A549 treated with CORT108297 at 1 μM for 4 hours (cell line): Measurements from ENCODE around the gene SLC1A7. TPM values are rescaled to one million over a fixed set of nuclear protein-coding genes. Genes with fewer than 3 reads are reported as not detected.

Experiments
- total RNA-seq: library from RNA; stranded (reverse); fragments of 200-300 nt; extraction: Qiagen RNA extraction; gene quantifications from 5 replicates; pipeline ENCODE4 v1.2.3, GENCODE V29; 2022

Gene SLC1A7
- 0.05 TPM in 1 of 5 replicates, not detected in the others for total RNA-seq

GRCh38 chr1:53142226-53142853 is at the start of gene SLC1A7:
TSS of gene SLC1A7 (minus strand) at chr1:53142638. CDS start at chr1:53142449, 189 bp downstream.

GRCh38 chr1:53061859-53062707 is 80.4 kb downstream of the SLC1A7 start, which contains the start of gene PODN:
TSS of gene PODN (plus strand) at chr1:53062213. CDS start at chr1:53069856, 7,643 bp downstream.

Other genes with a start within 250 kb of the SLC1A7 start
- 9.1 to 11.6 TPM (median 10.8 TPM) in 5 replicates for gene ECHDC2, start 220.9 kb downstream of the SLC1A7 start, total RNA-seq
- gene SCP2, start 215.4 kb downstream of the SLC1A7 start, total RNA-seq = 44.7 to 68.5 TPM (median 46.5 TPM) in 5 replicates
- gene PODN, start 80.4 kb downstream of the SLC1A7 start, total RNA-seq = not detected in 5 replicates
- 8.1 to 9.5 TPM (median 8.6 TPM) in 5 replicates for gene CPT2, start 54.2 kb upstream of the SLC1A7 start, total RNA-seq
- 28.8 to 31.9 TPM (median 31.2 TPM) in 5 replicates for gene CZIB, start 78.0 kb upstream of the SLC1A7 start, total RNA-seq
- gene MAGOH, start 95.9 kb upstream of the SLC1A7 start, total RNA-seq = 61.7 to 95.4 TPM (median 68.0 TPM) in 5 replicates
- 33.0 to 49.8 TPM (median 42.3 TPM) in 5 replicates for gene LRP8, start 185.4 kb upstream of the SLC1A7 start, total RNA-seq